Gastrocnemius medialis (tissue), 4 donors: Measurements from ENCODE around the gene CDH4.

ENCODE experiments used
- CTCF ChIP-seq, 5 experiments: fragments of 450-650 bp in 3 of 5; fragments of 200-600 bp in 2 of 5; sonication (generic) in 2 of 5; IDR thresholded peaks in 4 of 5; conservative IDR thresholded peaks in 1 of 5; 1 replicate in 4 of 5; 2 replicates in 1 of 5; pipeline ENCODE4 v1.5.1; 2016 to 2019; ENCODE audit warnings: antibody characterized with exemption in 5 of 5, mild to moderate bottlenecking in 3 of 5, moderate library complexity in 3 of 5
- POLR2A ChIP-seq, 2 donors: fragments of 450-650 bp; IDR thresholded peaks; one replicate each; pipeline ENCODE4 v1.6.1; 2017; ENCODE audit warnings: antibody characterized with exemption in 2 of 2, mild to moderate bottlenecking in 2 of 2, moderate library complexity in 2 of 2

- TF ChIP-seq CTCF (IDR thresholded peaks at IDR 0.05 in 4 of 5, conservative IDR thresholded peaks at IDR 0.05 in 1 of 5) (no peak), POLR2A (IDR thresholded peaks at IDR 0.05) (no peak)
These were observed 593.2 kb downstream of the CDH4 start for GRCh38 chr20:61845233-61845671.
